Measurements from ENCODE around the gene KCNAB1. TPM values are rescaled to one million over a fixed set of nuclear protein-coding genes. Genes with fewer than 3 reads are reported as not detected.

Gene KCNAB1
- total RNA-seq, 4 donors from 2014 or later: 1.6 to 2.9 (median 2.3) TPM

DNA sequence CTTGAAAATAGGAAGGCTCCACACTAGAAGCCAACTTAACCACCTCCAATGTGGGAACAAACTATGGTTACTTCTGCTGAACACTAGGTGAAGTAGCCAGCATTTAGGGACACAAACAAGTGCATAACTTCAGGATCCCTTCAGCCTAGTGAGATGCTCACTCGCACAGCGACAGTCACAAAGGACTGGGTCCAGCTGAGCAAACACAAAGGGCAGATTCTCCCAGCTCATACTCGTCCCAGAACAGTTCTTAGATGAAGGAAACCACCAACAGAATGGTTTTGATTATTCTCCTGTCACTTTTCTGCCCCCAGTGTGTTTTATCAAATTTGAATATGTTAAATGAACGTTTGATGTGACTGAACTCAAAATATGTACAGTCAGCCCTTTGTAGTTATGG is 201.6 kb downstream of the KCNAB1 start:
- no peak for DNase-seq (ENCODE audit: low spot score in 2 of 2)
- TF ChIP-seq, protein P1, sequence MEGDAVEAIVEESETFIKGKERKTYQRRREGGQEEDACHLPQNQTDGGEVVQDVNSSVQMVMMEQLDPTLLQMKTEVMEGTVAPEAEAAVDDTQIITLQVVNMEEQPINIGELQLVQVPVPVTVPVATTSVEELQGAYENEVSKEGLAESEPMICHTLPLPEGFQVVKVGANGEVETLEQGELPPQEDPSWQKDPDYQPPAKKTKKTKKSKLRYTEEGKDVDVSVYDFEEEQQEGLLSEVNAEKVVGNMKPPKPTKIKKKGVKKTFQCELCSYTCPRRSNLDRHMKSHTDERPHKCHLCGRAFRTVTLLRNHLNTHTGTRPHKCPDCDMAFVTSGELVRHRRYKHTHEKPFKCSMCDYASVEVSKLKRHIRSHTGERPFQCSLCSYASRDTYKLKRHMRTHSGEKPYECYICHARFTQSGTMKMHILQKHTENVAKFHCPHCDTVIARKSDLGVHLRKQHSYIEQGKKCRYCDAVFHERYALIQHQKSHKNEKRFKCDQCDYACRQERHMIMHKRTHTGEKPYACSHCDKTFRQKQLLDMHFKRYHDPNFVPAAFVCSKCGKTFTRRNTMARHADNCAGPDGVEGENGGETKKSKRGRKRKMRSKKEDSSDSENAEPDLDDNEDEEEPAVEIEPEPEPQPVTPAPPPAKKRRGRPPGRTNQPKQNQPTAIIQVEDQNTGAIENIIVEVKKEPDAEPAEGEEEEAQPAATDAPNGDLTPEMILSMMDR (IDR thresholded peaks at IDR 0.05): no peak
- no peak for TF ChIP-seq POLR2A (IDR thresholded peaks at IDR 0.05)
- 71 to 75% methylated on average over 4 of the region's 4 CpGs for WGBS, 2 donors
- intact Hi-C loops (cut with DNase I; ENCODE audit: low total_unique reads): no loop called here
- no peak overlapping the region for H3K4me3 ChIP-seq (ENCODE audit: low read depth, poor library complexity, severe bottlenecking)

DNA sequence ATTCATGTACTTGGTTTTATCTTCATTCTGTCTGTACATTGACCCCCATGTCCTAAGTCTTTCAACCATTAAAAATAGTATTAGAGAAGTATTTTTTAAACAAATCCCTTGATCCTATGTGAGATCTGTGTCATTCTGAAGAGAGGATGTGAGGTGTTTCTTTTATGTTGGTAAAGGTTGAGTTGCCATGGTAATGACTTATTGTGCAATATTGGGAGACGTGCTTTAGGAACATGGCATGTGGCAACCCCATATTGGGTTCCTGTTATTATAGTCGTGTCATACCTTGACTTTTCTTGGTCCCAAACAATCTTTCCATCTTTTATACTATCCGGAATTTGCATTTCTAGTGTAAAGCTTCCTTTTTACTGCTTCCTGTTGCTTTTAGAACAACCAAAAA is 203.1 kb downstream of the KCNAB1 start:
- intact Hi-C loops (cut with DNase I; ENCODE audit: low total_unique reads): no loop called here
- no peak overlapping the region for H3K4me3 ChIP-seq (ENCODE audit: low read depth, poor library complexity, severe bottlenecking)
- WGBS, 2 donors: 64 to 69% methylated on average over 3 of the region's 3 CpGs
- DNase-seq (ENCODE audit: low spot score in 2 of 2): no peak
- TF ChIP-seq, protein P1 (IDR thresholded peaks at IDR 0.05): no peak
- TF ChIP-seq POLR2A (IDR thresholded peaks at IDR 0.05): no peak

DNA sequence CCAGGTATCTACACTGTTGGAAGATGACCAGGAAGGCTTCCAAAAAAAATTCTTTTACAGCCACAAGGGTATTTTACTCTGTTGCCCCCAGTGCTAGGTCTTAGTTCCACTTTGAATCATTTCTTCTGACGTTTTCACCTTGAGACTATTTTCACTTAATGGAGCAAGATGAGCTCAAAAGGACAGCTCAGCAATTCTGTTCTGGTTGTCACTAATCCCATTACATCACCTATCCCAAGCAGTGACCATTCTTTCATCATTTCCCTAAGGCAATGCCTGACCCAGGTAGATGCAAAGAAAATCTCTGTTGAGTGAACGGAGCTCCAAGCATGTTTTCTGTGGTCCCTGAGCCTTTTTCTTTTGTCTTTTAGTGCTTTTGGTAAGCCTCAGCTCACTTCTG is 210.0 kb downstream of the KCNAB1 start:
- 85 to 86% methylated on average over 2 of the region's 2 CpGs for WGBS, 2 donors
- intact Hi-C loops (cut with DNase I; ENCODE audit: low total_unique reads): no loop called here
- H3K4me3 ChIP-seq (ENCODE audit: low read depth, poor library complexity, severe bottlenecking): no peak overlapping the region
- no peak for DNase-seq (ENCODE audit: low spot score in 2 of 2)
- TF ChIP-seq POLR2A (IDR thresholded peaks at IDR 0.05): no peak
- TF ChIP-seq, protein P1 (IDR thresholded peaks at IDR 0.05): no peak

DNA sequence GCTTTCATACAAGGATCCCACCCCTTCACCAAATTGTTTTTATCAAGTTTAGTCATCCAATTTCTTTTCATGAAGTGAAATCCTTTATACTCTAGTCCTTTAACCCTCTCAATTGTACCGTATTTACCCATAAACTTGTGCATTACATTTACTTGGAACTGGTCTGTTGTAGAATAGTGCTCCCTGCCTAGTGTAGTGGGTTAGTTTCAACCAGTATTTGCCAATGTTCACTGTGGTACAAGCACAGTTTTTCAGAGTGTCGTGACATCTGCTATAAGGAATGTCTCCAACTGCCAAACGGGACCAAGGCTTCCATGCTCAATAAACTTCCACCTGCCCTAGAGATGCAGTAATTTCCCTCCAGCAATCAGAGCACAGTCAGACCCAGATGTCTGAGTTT is 211.9 kb downstream of the KCNAB1 start:
- intact Hi-C loops (cut with DNase I; ENCODE audit: low total_unique reads): no loop called here
- H3K4me3 ChIP-seq (ENCODE audit: low read depth, poor library complexity, severe bottlenecking): no peak overlapping the region
- no peak for DNase-seq (ENCODE audit: low spot score in 2 of 2)
- TF ChIP-seq, protein P1 (IDR thresholded peaks at IDR 0.05): no peak
- TF ChIP-seq POLR2A (IDR thresholded peaks at IDR 0.05): no peak
- 59 to 82% methylated on average over 3 of the region's 3 CpGs for WGBS, 2 donors

DNA sequence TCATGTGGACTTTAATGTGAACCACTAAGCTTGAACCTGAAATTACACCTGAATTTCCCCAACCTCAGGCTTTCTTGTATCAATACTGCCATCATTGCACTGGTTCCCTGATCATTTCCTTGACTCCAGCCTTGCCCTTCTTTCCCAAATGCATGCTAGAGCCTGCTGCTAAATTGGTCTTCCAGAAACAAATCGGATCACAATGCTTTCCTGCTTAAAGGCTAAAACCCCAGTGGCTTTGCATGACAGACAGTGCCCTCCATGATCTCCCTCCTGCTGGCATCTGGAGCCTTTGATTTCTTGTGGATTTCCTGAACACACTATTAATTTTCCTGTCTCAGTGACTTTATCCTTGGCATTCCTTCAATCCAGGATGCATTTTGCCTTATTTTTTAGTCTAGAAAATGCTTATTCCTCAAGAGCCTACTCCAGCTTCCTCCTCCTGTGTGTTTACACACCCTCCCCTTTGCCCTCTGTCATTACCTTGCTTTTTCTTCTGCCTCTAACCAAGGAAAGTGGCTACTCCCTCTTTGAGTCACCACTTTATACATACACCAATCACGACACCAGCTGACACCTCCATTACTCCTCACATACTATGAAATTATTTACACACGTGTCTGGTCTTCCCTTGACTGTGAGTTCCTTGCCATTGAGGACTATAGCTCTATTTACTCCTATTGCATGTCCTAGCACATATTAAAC is 214.6 kb downstream of the KCNAB1 start:
- no peak for DNase-seq (ENCODE audit: low spot score in 2 of 2)

More for the DNA sequence above, 214.6 kb downstream of the KCNAB1 start:
- intact Hi-C loops (cut with DNase I; ENCODE audit: low total_unique reads): no loop called here
- no peak for TF ChIP-seq POLR2A (IDR thresholded peaks at IDR 0.05)
- TF ChIP-seq, protein P1 (IDR thresholded peaks at IDR 0.05): no peak
- no peak overlapping the region for H3K4me3 ChIP-seq (ENCODE audit: low read depth, poor library complexity, severe bottlenecking)
- WGBS, 2 donors: 64 to 75% methylated on average over 3 of the region's 3 CpGs

Data from lower leg skin (tissue), 4 donors.